DND-41 (cell line): ENCODE data around the gene CPT1A.
"Not testable (repeated sequence)": the region's sequence is repeated elsewhere in the genome, so short reads cannot be mapped to it uniquely, and the experiment has no call there.

Experiments
- ATAC-seq: fragments of 200-7000 bp; cut with Tn5 transposase; 3 replicates; pipeline ENCODE4 v1.9.1; 2021; ENCODE audit warnings: low read depth; ENCODE audit not compliant: insufficient read depth
- DNase-seq: peaks from one replicate; pipeline ENCODE4 v3.0.0-alpha.2; 2020
- H2AFZ ChIP-seq: 2 replicates; pipeline ENCODE4 v1.6.0; 2012; ENCODE audit warnings: low read depth, low read length
- H3K27ac ChIP-seq: 2 replicates; pipeline ENCODE4 v1.5.1; 2012; ENCODE audit warnings: low read length, inconsistent platforms
- H3K27me3 ChIP-seq: fragments of 200-600 bp; sonication (generic); 2 replicates; pipeline ENCODE4 v1.6.0; 2012; ENCODE audit warnings: low read length, mild to moderate bottlenecking, inconsistent platforms; ENCODE audit not compliant: insufficient read depth, poor library complexity
- H3K36me3 ChIP-seq: 2 replicates; pipeline ENCODE4 v1.5.1; 2012; ENCODE audit warnings: low read length, inconsistent platforms; ENCODE audit not compliant: insufficient read depth
- H3K4me1 ChIP-seq: 2 replicates; pipeline ENCODE4 v1.5.1; 2012; ENCODE audit warnings: mild to moderate bottlenecking, low read length; ENCODE audit not compliant: insufficient read depth
- H3K4me2 ChIP-seq: 2 replicates; pipeline ENCODE4 v1.6.0; 2012; ENCODE audit warnings: mild to moderate bottlenecking, moderate library complexity, low read length, inconsistent platforms; ENCODE audit not compliant: insufficient read depth
- H3K4me3 ChIP-seq, 2 experiments: fragments of 200-600 bp in 1 of 2; shearing (Covaris generic) in 1 of 2; 2 replicates each; pipeline ENCODE4 v1.5.1; 2012 to 2016; ENCODE audit warnings: inconsistent platforms in 2 of 2, low read length in 2 of 2, mild to moderate bottlenecking in 2 of 2, low read depth in 1 of 2, moderate library complexity in 1 of 2
- H3K79me2 ChIP-seq: 2 replicates; pipeline ENCODE4 v1.6.0; 2012; ENCODE audit warnings: low read length, inconsistent platforms; ENCODE audit not compliant: insufficient read depth
- H3K9ac ChIP-seq: 2 replicates; pipeline ENCODE4 v1.6.0; 2012; ENCODE audit warnings: low read depth, mild to moderate bottlenecking, inconsistent platforms, low read length, moderate library complexity
- H3K9me3 ChIP-seq: 2 replicates; pipeline ENCODE4 v1.5.1; 2012; ENCODE audit warnings: low read length, moderate library complexity, mild to moderate bottlenecking, inconsistent platforms; ENCODE audit not compliant: insufficient read depth, severe bottlenecking
- H4K20me1 ChIP-seq: 2 replicates; pipeline ENCODE4 v1.6.0; 2012; ENCODE audit warnings: low read length; ENCODE audit not compliant: insufficient read depth
- CTCF ChIP-seq: IDR thresholded peaks from 2 replicates; pipeline ENCODE4 v1.5.1; 2012; ENCODE audit warnings: borderline replicate concordance, low read length, moderate library complexity, mild to moderate bottlenecking; ENCODE audit not compliant: poor library complexity, severe bottlenecking; ENCODE audit errors: extremely low read depth
- EZH2 ChIP-seq: IDR thresholded peaks from 3 replicates; pipeline ENCODE4 v1.6.1; 2012; ENCODE audit warnings: borderline replicate concordance, low read depth, mild to moderate bottlenecking, moderate library complexity, low read length, inconsistent platforms; ENCODE audit not compliant: severe bottlenecking

CPT1A gene

DNA sequence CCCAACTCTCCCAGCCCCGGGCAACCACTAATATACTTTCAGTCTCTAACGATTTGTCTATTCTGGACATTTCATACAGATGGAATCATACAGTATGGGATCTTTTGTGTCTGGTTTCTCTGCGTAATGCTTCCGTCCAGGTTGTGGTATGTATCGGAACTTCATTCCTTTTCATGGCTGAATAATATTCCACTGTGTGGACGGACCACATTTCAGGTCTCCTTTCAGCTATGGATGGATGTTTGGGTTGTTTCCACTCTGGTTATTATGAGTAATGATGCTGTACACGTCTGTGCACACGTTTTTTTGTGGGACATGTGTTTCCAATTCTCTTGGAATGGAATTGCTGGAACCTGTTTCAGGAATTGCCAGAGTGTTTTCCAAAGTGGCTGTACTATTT, 17.4 kb upstream of the CPT1A start:
- TF ChIP-seq CTCF (no peak), EZH2 (no peak)

GRCh38 chr11:68857037-68857586, 15.4 kb upstream of the CPT1A start:
- Histone ChIP-seq H4K20me1 (no peaks in the 10 kb centered on the region), H3K4me3 (no peak overlapping the region), H2AFZ (no peak overlapping the region), H3K36me3 (no peaks in the 10 kb centered on the region), H3K27me3 (no peaks in the 10 kb centered on the region), H3K79me2 (no peaks in the 10 kb centered on the region), H3K9me3 (no peaks in the 10 kb centered on the region), H3K27ac (no peak overlapping the region), H3K9ac (no peak overlapping the region), H3K4me2 (no peak overlapping the region), H3K4me1 (no peaks in the 10 kb centered on the region)
- DNase-seq = no peak
- TF ChIP-seq CTCF (no peak), EZH2 (no peak)
- no peak for ATAC-seq

More for the DNA sequence above, 17.4 kb upstream of the CPT1A start:
- H3K36me3 ChIP-seq = no peaks in the 10 kb centered on the region
- H3K4me1 ChIP-seq = no peaks in the 10 kb centered on the region
- no peaks in the 10 kb centered on the region for H4K20me1 ChIP-seq
- H3K27me3 ChIP-seq = no peaks in the 10 kb centered on the region
- no peak overlapping the region for H3K4me2 ChIP-seq
- no peak overlapping the region for H3K4me3 ChIP-seq
- H3K79me2 ChIP-seq = no peaks in the 10 kb centered on the region
- H3K9me3 ChIP-seq = peaks cover 3% of the 10 kb centered on the region
- ATAC-seq (no peak), DNase-seq (no peak)
- no peak overlapping the region for H3K27ac ChIP-seq
- no peak overlapping the region for H2AFZ ChIP-seq
- H3K9ac ChIP-seq = no peak overlapping the region

GRCh38 chr11:68856425-68857030, 14.8 kb upstream of the CPT1A start:
- not testable (repeated sequence) for H2AFZ ChIP-seq, H3K27me3 ChIP-seq, H4K20me1 ChIP-seq, DNase-seq, H3K79me2 ChIP-seq, H3K36me3 ChIP-seq, H3K4me3 ChIP-seq, H3K9ac ChIP-seq, H3K9me3 ChIP-seq, ATAC-seq, H3K4me2 ChIP-seq, H3K4me1 ChIP-seq, H3K27ac ChIP-seq

GRCh38 chr11:68855205-68855981, 13.7 kb upstream of the CPT1A start:
- Histone ChIP-seq H3K79me2 (no peaks in the 10 kb centered on the region), H3K4me1 (no peaks in the 10 kb centered on the region), H3K9me3 (no peaks in the 10 kb centered on the region), H3K4me3 (no peak overlapping the region), H2AFZ (no peak overlapping the region), H3K9ac (no peak overlapping the region), H3K4me2 (no peak overlapping the region), H4K20me1 (no peaks in the 10 kb centered on the region), H3K36me3 (no peaks in the 10 kb centered on the region), H3K27me3 (no peaks in the 10 kb centered on the region), H3K27ac (no peak overlapping the region)
- DNase-seq (no peak), ATAC-seq (no peak)
- TF ChIP-seq EZH2 (no peak), CTCF (no peak)
